GM18505 (cell line): ENCODE results near the gene CCDC90B.
"Not testable (repeated sequence)": the region's sequence is repeated elsewhere in the genome, so short reads cannot be mapped to it uniquely, and the experiment has no call there.

Source experiments
- ATAC-seq: cut with Tn5 transposase; IDR thresholded peaks from one replicate; pipeline ENCODE4 v1.9.1; 2021; ENCODE audit not compliant: unreplicated experiment
- POLR2A ChIP-seq: IDR thresholded peaks from 4 replicates; pipeline ENCODE4 v1.6.1; 2011; ENCODE audit warnings: borderline replicate concordance; ENCODE audit not compliant: insufficient read depth, insufficient read length; ENCODE audit errors: extremely low read depth

The CCDC90B gene

DNA sequence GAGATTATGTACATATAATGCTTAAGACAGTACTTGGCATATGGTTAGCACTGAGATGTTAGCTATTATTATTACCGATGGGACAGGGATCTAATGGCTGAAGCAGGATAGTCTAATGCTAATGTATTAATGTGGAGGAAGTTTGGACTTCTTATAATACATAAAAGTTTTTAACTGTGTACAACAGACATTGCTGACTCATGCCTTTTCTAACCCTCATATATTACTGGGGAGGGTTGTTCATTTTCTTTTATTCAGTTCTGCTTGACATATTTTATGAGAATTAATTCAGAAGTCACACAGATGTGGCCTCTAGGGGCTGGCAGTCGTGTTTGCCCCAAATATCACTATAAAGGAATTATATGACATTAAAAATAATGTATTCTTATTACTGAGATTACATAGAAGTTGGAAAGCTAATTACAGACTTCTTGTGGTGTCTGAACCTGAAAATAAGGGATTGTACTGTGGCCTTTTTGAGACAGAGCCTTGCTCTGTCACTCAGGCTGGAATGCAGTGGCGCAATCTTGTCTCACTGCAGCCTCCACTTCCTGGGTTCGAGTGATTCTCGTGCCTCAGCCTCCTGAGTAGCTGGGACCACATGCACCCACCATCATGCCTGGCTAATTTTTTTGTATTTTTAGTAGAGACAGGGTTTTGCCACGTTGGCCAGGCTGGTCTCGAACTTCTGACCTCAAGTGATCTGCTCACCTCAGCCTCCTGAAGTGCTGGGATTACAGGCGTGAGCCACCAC is 10.1 kb downstream of the CCDC90B start:
- ATAC-seq: no peak
- no peak for TF ChIP-seq POLR2A

DNA sequence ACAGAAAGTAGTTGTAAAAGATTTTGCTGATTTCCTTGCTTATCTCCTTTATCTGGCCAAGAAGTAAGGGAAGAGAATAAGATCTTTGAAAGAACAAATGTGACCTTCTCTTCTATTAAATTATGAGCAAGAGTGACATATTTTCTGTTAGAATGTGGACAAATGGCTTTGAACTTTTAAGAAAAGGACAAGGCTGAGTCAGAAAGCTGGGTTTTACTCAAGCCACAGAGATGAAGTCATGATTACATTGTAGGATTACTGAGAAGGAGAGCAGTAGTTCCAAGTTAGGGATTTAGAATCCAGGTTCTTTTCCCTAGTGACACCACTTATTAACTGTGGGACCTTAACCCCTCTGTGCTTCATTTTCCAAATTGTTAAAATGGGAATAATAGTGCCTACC is 13.5 kb downstream of the CCDC90B start:
- no peak for TF ChIP-seq POLR2A
- no peak for ATAC-seq

DNA sequence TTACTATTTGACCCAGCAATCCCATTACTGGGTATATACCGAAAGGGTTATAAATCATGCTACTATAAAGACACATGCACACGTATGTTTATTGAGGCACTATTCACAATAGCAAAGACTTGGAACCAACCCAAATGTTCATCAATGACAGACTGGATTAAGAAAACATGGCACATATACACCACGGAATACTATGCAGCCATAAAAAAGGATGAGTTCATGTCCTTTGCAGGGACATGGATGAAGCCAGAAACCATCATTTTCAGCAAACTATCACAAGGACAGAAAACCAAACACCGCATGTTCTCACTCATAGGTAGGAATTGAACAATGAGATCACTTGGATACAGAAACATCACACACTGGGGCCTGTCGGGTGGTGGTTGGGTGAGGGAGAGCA is 14.4 kb downstream of the CCDC90B start:
- not testable (repeated sequence) for ATAC-seq

DNA sequence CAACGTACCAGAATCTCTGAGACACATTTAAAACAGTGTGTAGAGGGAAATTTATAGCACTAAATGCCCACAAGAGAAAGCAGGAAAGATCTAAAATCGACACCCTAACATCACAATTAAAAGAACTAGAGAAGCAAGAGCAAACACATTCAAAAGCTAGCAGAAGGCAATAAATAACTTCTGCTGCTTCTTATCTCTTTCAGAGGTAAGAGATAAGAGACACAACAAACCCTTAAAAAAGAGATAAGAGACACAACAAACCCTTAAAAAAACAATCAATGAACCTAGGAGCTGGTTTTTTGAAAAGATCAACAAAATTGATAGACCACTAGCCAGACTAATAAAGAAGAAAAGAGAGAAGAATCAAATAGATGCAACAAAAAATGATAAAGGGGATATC is 17.1 kb downstream of the CCDC90B start:
- ATAC-seq: not testable (repeated sequence)

DNA sequence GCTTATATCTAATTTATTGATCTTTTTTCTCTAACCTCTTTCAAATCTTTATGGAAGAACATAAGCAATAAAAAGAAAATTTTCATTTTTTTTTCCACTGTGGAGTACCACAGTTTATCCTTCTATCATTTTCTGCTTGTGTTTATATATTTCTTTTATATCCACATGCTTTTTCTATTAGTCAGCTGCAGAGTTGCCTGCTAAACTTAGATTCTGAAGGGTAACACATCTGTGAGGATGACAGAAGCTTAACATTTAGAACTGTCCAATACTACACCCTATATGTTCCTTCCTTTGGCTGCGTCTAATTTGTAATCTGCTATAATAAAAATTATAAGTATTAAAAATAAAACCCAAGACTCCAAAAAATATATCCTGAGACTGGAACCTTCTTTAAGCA is 20.8 kb downstream of the CCDC90B start:
- no peak for TF ChIP-seq POLR2A
- no peak for ATAC-seq

DNA sequence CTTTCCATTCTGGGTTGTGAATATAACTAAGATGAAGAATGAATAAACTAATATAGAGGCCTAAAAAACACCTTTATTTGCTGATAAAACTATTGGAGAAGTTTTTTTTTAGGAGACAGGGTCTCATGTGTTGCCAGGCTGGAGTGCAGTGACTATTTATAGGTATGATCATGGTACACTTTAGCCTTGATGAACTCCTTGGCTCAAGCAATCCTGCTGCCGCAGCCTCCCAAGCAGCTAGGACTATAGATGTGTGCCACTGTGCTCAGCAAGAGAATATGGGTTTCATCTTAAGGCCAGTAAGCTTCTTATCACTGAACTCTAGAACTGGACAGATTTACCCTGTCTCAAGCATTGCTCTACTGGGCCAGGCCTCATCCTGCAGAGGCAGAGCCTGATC is 26.6 kb downstream of the CCDC90B start:
- no peak for ATAC-seq
- no peak for TF ChIP-seq POLR2A

DNA sequence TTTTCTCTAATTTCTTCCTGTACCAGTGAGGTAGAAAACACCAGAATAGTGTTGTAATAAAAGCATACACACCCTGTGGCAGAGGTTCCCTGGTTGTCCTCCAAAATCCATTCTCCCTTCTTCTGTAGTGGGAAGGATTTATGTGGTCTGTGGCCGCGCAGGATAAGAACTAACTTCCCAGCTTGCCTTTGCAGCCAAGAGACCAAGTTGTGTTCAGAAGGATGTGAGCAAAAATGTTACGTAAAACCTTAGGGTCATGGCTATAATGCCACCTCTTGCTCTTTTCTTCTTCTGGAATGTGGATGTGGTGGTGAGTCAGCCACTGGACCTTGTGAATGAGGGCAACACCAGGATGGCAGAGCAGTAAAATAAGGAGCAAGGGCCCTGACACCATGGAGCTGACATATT is 28.4 kb downstream of the CCDC90B start:
- ATAC-seq: no peak

DNA sequence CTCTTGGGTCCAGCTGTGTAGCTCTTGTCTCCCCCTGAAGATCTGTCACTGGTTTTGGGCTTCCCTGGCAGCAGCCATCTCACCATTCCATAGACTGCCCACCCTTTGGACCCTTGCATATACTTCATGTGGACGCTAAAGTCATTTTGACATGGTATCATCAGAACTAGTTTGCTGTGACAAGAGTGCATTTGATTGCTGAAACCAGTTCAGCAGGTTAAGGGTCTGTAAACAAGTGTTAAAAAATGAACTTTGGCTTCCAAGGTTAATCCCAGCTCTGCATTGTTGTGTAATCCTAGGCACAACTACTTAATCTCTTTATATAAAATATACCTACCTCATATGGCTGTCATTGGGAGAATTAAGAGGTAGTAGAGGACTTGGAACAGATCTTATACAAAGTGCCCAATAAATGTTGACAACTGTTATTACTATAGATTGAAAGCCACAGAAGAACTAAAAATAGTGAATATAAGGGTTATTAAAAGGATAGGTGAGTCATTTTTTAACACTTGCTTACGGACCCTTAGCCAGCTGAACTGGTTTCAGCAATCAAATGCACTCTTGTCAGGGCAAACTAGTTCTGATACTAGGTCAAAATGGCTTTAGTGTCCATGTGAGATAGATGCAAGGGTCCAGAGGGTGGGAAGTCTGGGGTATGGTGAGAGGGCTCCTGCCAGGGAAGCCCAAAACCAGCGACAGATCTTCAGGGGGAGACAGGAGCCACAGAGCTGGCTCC is 29.4 kb downstream of the CCDC90B start:
- no peak for ATAC-seq
- no peak for TF ChIP-seq POLR2A

More for the DNA sequence above, 28.4 kb downstream of the CCDC90B start:
- TF ChIP-seq POLR2A: no peak

DNA sequence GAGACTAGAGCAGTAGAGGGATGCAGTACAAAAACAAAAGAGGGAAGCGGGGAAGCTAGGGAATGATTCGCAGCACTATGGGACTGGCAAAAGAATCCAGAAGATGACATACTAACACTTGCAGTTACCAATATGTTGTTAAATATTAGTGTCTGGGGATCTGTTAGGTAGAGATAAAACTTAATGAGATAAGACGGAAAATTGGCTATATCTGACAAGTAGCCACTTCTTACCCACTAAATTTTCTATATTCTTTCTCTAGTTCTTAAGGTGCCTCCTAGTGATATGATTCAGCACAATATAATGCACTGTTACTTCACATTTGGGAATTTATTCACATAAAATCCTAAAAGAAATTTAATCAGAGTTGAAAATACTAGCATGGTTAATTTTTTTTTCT is 30.8 kb downstream of the CCDC90B start:
- no peak for TF ChIP-seq POLR2A
- no peak for ATAC-seq

DNA sequence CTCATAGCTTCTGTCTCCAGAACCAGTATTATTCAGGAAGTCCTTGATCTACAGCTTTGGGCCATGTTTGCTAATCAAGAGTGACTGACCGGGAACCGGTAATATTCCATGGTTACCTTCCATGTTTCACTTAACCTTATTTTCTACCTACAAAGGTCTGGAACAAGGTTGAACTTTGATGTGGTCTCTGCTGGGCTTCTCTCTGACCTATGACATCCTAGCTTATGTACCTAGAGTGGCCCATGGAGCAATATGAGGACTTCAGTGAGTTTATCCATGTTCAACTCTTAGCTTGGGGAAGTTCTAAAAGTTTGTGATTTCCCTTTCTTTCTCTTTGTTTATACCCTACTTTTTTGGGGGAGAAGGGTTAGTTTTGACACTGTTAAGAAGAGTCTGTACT is 33.2 kb downstream of the CCDC90B start:
- ATAC-seq: no peak
- no peak for TF ChIP-seq POLR2A

DNA sequence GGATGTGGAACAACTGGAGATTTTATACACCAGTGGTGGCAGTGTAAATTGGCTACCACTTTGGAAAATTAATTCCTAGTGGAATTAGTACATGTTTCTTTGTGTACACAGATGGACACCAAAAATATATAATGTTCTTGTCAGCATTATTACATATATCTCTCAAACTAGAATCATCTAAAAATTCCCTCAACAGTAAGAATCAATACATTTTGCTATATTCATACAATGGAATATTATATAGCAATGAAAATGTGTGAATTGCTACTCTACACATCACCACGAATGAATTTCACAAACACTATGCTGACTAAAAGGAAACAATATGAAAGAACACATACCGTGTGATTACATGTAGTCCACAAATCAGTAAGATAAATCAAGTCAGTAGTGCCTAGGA is 33.9 kb downstream of the CCDC90B start:
- no peak for ATAC-seq
- no peak for TF ChIP-seq POLR2A

DNA sequence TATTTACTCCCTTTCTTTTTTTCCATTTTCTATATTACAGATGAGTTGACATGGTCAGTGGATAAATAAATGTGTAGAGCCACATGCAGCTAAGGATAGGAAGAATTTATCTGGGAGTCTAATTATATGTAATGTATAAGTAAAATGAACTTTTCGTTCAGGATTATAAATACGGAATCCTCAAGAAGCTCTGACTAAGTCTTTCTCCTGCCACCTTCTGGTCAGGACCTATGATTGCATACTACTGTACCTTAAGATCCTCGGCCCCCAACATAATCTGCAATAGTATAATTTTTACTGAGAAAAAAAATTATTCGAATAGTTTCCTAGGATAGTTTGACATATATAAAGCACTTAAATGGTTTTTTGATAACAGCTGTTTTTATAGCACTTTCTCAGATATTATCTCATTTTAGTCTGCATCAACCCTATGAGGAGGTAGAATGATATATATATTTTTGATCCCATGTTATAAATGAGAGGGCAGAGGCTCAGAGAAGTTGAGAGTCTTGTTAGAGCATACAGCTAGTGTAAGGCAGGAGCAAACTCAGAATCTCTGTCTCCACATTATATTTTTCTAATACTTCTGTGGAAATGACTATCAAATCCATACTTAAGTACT is 36.1 kb downstream of the CCDC90B start:
- no peak for ATAC-seq
- TF ChIP-seq POLR2A: no peak

DNA sequence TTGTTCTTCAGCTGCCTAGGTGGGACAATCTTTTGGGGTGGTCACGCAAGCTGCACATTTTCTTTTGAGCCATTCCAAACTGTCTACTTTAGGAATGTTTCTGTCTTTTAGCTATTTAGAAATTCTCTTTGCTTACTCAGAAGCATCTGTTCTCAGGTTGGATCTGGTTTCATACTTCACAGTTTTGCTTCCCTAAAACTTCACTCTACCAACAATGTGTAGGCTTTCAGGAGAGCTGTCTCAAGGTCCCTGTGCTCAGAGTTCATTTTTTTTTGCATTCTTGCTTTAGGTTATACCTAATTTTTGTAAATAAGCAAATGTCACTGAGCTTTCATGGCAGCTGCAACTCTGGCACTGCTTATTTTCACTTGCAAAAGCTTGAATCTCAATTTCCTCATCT is 36.7 kb downstream of the CCDC90B start:
- TF ChIP-seq POLR2A: no peak
- no peak for ATAC-seq
